Vagina (tissue), 2 donors: ENCODE measurements around the gene NTM. TPM values are rescaled to one million over a fixed set of nuclear protein-coding genes. Genes with fewer than 3 reads are reported as not detected.

ENCODE experiments used
- DNase-seq, 2 donors: peaks; one replicate each; pipeline ENCODE4 v3.0.0-alpha.2; 2017; ENCODE audit errors: extremely low spot score in 2 of 2
- H3K27ac ChIP-seq: fragments of 200-600 bp; sonication (generic); one replicate; pipeline ENCODE4 v1.5.1; 2019
- H3K27me3 ChIP-seq: fragments of 200-600 bp; sonication (generic); one replicate; pipeline ENCODE4 v1.5.1; 2019
- H3K36me3 ChIP-seq, 2 donors: fragments of 200-600 bp; sonication (generic); one replicate each; pipeline ENCODE4 v1.5.1; 2017 to 2019
- H3K4me1 ChIP-seq: fragments of 200-600 bp; sonication (generic); one replicate; pipeline ENCODE4 v1.5.1; 2019
- H3K4me3 ChIP-seq, 2 donors: fragments of 200-600 bp; sonication (generic); 1 replicate in 1 of 2; 2 replicates in 1 of 2; pipeline ENCODE4 v1.5.1; 2016 to 2019
- H3K9me3 ChIP-seq: fragments of 200-600 bp; sonication (generic); one replicate; pipeline ENCODE4 v1.5.1; 2019
- CTCF ChIP-seq, 3 experiments: fragments of 450-650 bp in 2 of 3; fragments of 200-600 bp in 1 of 3; sonication (generic) in 1 of 3; IDR thresholded peaks; one replicate each; pipeline ENCODE4 v1.5.1; 2017 to 2019; ENCODE audit warnings: antibody characterized with exemption in 3 of 3, mild to moderate bottlenecking in 2 of 3, moderate library complexity in 2 of 3
- POLR2A ChIP-seq, 2 donors: fragments of 450-650 bp; IDR thresholded peaks; one replicate each; pipeline ENCODE4 v1.6.1; 2017; ENCODE audit warnings: antibody characterized with exemption in 2 of 2, mild to moderate bottlenecking in 2 of 2, moderate library complexity in 2 of 2
- POLR2AphosphoS5 ChIP-seq, 2 donors: sonication (generic); formaldehyde crosslinking; IDR thresholded peaks; one replicate each; pipeline ENCODE4 v1.9.0; 2017; ENCODE audit warnings: antibody characterized with exemption in 2 of 2, mild to moderate bottlenecking in 2 of 2, low read depth in 1 of 2; ENCODE audit not compliant: insufficient read depth in 1 of 2
- intact Hi-C: fragments of 100-400 bp; cut with DNase I; formaldehyde crosslinking; loops from one replicate; pipeline ENCODE4 v1.15.1; 2023
- total RNA-seq: library from RNA; depleted of rRNA; stranded (reverse); fragments of >200 nt; gene quantifications from one replicate; pipeline ENCODE4 v1.2.3, GENCODE V29; 2016

The NTM gene
- total RNA-seq, 1 donor from 2014 or later = 4.2 TPM

- Histone ChIP-seq H3K27ac (no peak overlapping the region), H3K9me3 (no peaks in the 10 kb centered on the region), H3K27me3 (no peaks in the 10 kb centered on the region), H3K36me3 (no peaks in the 10 kb centered on the region), H3K4me3 (no peak overlapping the region), H3K4me1 (no peaks in the 10 kb centered on the region)
- TF ChIP-seq POLR2AphosphoS5 (IDR thresholded peaks at IDR 0.05; ENCODE audit: insufficient read depth in 1 of 2, low read depth in 1 of 2) (no peak), CTCF (IDR thresholded peaks at IDR 0.05) (no peak), POLR2A (IDR thresholded peaks at IDR 0.05) (no peak)
- intact Hi-C loops = no loop called here
- DNase-seq = no peak
These were observed 914.2 kb downstream of the NTM start for GRCh38 chr11:132284611-132285010.

GRCh38 chr11:132285631-132286030 lies 915.2 kb downstream of the NTM start:
- H3K36me3 ChIP-seq = no peaks in the 10 kb centered on the region
- DNase-seq = no peak
- no peaks in the 10 kb centered on the region for H3K27me3 ChIP-seq
- no peak overlapping the region for H3K27ac ChIP-seq
- intact Hi-C loops = no loop called here
- H3K4me1 ChIP-seq = no peaks in the 10 kb centered on the region
- no peak overlapping the region for H3K4me3 ChIP-seq
- no peak for TF ChIP-seq CTCF (IDR thresholded peaks at IDR 0.05)
- TF ChIP-seq POLR2AphosphoS5 (IDR thresholded peaks at IDR 0.05; ENCODE audit: insufficient read depth in 1 of 2, low read depth in 1 of 2) = no peak
- no peak for TF ChIP-seq POLR2A (IDR thresholded peaks at IDR 0.05)
- no peaks in the 10 kb centered on the region for H3K9me3 ChIP-seq

DNA sequence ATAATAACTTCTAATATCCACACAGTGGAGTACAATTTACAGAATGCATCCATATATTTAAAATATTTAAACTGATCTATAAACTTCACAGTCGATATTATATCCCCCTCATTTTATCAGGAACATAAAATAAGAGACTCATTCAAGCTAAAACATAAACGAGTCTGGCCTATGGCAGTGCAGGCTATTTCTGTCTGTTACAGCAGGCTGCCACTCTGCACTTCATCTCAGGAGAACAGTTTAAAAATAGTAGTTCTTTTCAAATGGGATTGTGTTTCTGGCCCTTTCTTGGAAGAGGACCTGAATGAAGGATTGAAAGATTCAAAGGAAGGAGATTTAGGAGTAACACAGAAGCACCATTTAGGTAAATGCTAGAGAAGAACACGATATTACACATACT lies 915.7 kb downstream of the NTM start:
- Histone ChIP-seq H3K9me3 (no peaks in the 10 kb centered on the region), H3K36me3 (no peaks in the 10 kb centered on the region), H3K27ac (no peak overlapping the region), H3K27me3 (no peaks in the 10 kb centered on the region), H3K4me1 (no peaks in the 10 kb centered on the region), H3K4me3 (no peak overlapping the region)
- intact Hi-C loops = no loop called here
- DNase-seq = no peak
- TF ChIP-seq CTCF (IDR thresholded peaks at IDR 0.05) = no peak
- no peak for TF ChIP-seq POLR2AphosphoS5 (IDR thresholded peaks at IDR 0.05; ENCODE audit: insufficient read depth in 1 of 2, low read depth in 1 of 2)
- TF ChIP-seq POLR2A (IDR thresholded peaks at IDR 0.05) = no peak

DNA sequence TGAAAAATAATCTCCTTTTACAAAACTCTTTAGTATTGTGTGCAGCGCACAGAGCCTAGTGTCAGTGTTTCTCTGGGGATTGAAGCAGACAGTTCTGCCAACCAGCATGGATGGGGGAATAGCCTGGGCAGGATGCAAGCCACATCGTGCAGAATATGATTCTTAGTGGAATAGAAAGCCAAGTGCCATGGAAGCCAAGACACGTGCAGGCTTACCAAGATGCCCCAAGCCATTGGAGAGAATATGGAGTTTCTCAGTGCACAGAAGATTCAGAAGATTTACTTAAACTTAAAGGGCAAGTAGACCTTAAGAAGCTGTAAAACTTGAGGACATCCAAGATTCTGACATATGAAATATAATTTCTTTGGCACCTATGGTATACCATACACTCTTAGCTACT lies 917.6 kb downstream of the NTM start:
- Histone ChIP-seq H3K27ac (no peak overlapping the region), H3K4me3 (no peak overlapping the region), H3K9me3 (no peaks in the 10 kb centered on the region), H3K36me3 (no peaks in the 10 kb centered on the region), H3K4me1 (no peaks in the 10 kb centered on the region), H3K27me3 (no peaks in the 10 kb centered on the region)
- no peak for DNase-seq
- TF ChIP-seq POLR2AphosphoS5 (IDR thresholded peaks at IDR 0.05; ENCODE audit: insufficient read depth in 1 of 2, low read depth in 1 of 2) (no peak), POLR2A (IDR thresholded peaks at IDR 0.05) (no peak), CTCF (IDR thresholded peaks at IDR 0.05) (no peak)
- intact Hi-C loops = no loop called here

GRCh38 chr11:132289590-132290256 lies 919.3 kb downstream of the NTM start:
- no peaks in the 10 kb centered on the region for H3K9me3 ChIP-seq

More at GRCh38 chr11:132289590-132290256, 919.3 kb downstream of the NTM start:
- no peak overlapping the region for H3K27ac ChIP-seq
- no peak for DNase-seq
- no peaks in the 10 kb centered on the region for H3K36me3 ChIP-seq
- TF ChIP-seq POLR2A (IDR thresholded peaks at IDR 0.05) = no peak
- TF ChIP-seq POLR2AphosphoS5 (IDR thresholded peaks at IDR 0.05; ENCODE audit: insufficient read depth in 1 of 2, low read depth in 1 of 2) = no peak
- no peak for TF ChIP-seq CTCF (IDR thresholded peaks at IDR 0.05)
- H3K4me1 ChIP-seq = no peaks in the 10 kb centered on the region
- no peak overlapping the region for H3K4me3 ChIP-seq
- no peaks in the 10 kb centered on the region for H3K27me3 ChIP-seq
- intact Hi-C loops = no loop called here
